Muscle of back (tissue), 11 donors: ENCODE results near the gene CECR2. TPM values are rescaled to one million over a fixed set of nuclear protein-coding genes. Genes with fewer than 3 reads are reported as not detected.
A peak's percentile ranks its signal among the peaks of the same experiment; 100 is the strongest.

Experiments
- DNase-seq, 3 donors: peaks; one replicate each; pipeline versions ENCODE4 v3.0.0 to v3.0.0-alpha.2; 2013
- polyA plus RNA-seq, 10 donors: library from polyadenylated mRNA; unstranded; fragments of 120-200 nt; gene quantifications; one replicate each; pipeline ENCODE4 v1.2.1, GENCODE V29; 2013; ENCODE audit not compliant: insufficient read length in 10 of 10

The CECR2 gene
- polyA plus RNA-seq, 10 donors = 8.4 to 23.3 (median 17.3) TPM

- peak in 2 of 3 donors; percentile 25 to 64 for DNase-seq
Measured at GRCh38 chr22:17366830-17367229, 2.4 kb upstream of the CECR2 start.

DNA sequence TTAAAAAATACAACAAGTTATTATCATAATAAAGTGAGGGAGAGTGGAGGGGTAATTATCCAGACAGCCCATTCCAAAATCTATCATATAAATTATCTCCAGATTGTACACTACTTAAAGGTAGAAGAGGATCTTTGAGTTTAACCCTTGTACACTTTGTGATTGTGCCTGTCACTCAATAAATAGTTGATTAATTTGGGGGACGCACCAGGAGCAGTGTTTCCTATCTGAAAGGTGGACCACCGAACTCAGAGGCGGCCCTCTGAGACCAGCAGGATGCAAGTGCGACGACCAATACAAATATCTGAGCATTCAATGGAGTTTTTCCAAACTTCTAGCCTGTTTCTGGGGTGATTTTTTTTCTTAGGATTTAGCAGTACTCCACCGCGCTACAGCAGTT lies 1.1 kb upstream of the CECR2 start:
- no peak for DNase-seq

- DNase-seq = peak; percentile 66 to 95 (median 80)
Measured at GRCh38 chr22:17368554-17369438, 464 bp upstream of the CECR2 start.

DNA sequence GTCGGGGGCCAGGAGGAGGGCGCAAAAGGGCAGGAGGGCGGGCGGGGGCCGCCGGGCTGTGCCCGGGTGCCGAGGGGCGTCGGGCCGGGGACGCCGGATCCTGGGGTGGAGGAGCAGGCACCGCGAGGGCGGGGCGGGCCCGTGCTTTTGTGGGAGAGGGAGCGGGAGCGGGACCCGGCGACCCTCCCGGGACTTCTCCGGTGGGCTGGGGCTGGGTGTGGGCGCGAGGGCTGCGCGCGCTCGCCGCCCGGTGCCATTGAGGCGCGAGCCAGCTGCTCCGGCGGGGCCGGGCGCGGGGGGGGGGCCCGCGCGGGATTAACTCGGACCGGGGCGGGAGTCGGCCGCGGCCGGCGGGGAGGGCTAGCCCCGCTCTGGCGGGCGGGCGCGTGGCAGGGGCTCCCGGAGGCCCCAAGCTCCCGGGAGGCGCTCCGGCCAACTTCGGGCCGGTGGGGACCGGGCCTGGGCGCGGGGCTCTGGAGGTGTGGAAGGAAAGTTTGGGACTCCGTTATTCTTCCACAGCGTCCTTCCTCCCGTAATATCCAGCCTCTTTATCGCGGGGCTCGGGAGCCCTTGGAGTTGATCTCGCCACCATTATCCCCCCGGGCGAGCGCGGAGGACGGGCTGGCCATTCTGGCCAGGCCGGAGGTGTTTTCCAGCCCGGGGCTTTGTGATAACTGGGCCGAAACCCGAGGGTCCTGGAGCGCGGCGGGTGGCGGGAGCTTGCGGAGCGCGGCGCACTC lies 936 bp downstream of the CECR2 start:
- peak in 2 of 3 donors; percentile 21 to 54 for DNase-seq

DNA sequence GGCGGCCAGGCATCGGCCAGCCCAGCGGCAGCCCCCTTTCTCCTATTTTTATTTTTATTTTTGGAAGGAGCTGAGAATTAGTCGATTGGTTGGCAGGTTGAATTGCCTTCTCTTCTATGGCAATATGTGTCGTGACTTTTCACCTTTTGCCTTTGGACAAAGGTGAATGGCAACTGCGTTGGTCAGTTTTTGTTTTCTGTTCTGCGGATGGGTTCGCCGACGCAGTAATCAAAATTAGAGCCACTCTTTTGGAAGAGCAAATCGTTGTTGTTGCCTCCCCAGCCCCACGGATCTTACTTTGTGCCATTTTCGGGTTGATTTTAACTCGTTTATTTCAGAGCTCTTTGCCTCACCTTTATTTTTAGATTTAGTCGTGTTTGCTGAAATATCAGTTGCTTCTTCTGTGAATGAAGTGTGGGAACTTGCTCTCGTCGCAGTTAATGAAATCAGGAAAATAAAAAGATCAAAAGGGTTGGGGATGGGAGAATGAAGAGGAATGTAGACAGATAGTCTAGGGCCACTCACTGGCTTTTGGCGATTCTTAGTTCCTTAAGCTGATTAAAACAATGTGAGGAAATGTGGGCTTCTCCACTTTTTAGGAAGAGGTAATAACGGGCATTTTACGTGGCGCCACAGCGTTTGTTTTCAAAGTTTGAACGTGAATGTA lies 1.6 kb downstream of the CECR2 start:
- peak in 1 of 3 donors; percentile 64 for DNase-seq

GRCh38 chr22:17371448-17371847 lies 2.2 kb downstream of the CECR2 start:
- no peak for DNase-seq

DNA sequence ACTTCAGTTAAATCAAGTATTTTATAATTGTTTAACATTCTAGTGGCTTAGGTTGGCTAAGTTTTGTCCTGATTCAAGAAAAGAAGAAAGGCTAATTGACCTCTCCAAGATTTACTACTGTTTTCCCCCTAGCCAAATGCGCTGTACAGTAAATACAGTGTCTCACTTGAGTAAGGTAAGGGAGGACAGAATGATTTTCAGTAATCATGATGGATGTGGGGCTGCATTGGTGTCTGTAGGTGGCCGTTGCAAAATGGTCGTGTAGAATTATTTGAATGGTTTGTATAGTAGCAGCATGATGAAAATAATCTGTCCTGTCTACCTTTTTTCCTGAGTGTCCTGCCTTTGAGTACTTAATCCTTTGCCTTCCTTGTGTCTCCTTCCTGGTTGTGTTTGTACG lies 4.6 kb downstream of the CECR2 start:
- no peak for DNase-seq

DNA sequence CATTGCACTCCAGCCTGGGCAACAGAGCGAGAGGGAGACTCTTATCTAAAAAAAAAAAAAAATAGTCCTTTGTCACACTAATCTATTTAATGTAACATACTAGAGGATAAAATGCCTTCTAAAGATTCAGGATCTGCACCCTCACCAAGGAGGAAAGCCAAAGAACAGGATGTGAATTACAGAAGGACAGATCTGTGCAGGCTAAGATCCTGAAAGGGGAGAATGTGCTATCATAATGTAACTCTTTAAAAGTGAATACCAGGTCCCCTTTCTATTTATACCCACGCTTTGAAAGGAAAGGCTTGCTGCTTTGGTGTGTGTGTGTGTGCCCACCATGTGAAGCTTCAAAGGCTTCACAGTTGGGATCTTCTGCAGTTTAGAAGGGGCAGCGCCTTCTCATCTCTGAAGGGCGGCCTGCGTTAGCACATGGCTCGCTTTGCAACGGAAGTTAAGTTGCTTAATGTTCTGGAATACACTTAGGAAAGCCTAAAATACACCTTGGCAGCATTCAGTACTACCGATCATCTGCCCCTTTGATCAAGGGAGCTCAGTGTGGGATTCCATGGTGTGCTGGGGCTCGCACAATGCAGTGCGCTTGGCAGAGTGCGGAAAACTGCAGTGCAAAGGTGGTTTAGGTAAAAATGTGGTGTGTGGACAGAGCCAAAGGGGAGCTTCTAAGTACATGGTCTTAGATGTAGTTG lies 6.8 kb downstream of the CECR2 start:
- no peak for DNase-seq

GRCh38 chr22:17376950-17377349 lies 7.7 kb downstream of the CECR2 start:
- no peak for DNase-seq

DNA sequence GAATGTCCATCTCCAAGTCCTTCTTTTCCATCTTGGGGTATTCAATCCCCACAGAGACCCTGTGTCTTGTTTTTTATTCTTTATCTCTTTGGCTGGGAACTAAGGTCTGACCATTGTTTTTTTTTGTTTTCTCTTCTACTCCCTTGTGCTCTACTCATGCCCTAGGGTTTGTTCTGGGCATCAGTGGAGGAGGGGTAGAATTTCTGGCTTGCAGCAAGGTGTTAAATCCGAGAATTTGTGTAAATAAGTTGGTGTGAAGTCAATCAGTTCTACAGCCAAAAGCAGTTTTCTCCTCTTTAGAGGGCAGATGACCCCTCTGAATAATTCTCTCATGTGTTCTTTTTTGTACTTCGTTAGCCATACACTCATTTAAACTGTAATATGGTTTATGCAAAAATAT lies 10.7 kb downstream of the CECR2 start:
- DNase-seq = no peak

DNA sequence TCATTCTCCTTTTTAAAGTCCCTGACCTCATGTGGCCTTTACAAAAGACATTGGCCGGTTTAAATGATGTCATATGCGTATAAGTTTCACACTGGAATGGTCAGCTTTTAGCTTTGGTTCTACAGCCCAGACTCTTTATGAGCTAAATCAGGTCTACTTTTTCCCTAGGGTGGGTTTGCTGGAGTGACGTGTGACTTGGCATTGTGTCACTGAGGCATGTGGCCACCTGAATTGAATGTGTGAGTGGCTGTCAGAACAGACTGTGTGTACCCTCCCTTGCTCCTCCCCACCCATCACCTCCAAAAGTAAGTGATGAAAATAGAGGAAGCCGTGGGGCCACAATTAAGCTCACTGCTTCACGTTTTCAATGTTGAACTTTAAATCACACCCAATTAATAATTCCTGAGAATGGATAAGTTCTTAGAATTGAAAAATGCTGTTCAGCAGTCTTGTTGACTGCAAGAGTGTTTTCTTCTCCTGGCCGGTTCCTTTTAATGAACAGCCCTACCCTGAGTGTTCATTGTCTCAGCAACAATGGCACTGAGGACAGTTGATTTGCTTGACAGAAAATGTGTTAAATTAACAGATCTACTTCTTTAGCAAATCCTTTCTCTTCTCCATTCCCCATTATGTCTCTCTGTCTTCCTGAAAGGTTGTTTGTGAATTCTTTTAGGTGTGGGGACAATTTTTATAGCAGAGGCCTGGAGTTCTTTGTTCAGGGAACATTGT lies 11.3 kb downstream of the CECR2 start:
- DNase-seq = peak in 1 of 3 donors; percentile 24

GRCh38 chr22:17381192-17381913 lies 12.1 kb downstream of the CECR2 start:
- no peak for DNase-seq

GRCh38 chr22:17384612-17385330 lies 15.5 kb downstream of the CECR2 start:
- no peak for DNase-seq

- no peak for DNase-seq
Measured at GRCh38 chr22:17387356-17387755, 18.1 kb downstream of the CECR2 start.

DNA sequence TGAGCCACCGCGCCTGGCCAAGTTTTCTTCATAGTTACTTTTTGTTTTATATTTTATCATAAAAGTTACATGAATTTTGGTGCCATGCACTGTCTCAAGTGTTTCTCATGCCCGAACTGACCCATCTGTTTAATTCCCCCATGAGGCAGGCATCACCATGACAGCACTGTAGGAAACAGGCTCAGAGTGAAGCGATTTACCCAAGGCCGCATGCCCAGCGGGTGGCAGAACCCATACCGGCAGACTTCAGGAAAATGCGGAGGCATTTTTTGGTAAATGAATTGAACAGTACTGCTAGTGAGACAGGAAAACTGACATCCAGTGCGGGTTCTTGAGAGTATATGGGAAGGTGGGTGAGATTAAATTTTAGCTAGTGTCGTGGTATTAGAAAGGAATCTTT lies 19.0 kb downstream of the CECR2 start:
- no peak for DNase-seq

GRCh38 chr22:17390087-17390486 lies 20.8 kb downstream of the CECR2 start:
- DNase-seq = no peak

DNA sequence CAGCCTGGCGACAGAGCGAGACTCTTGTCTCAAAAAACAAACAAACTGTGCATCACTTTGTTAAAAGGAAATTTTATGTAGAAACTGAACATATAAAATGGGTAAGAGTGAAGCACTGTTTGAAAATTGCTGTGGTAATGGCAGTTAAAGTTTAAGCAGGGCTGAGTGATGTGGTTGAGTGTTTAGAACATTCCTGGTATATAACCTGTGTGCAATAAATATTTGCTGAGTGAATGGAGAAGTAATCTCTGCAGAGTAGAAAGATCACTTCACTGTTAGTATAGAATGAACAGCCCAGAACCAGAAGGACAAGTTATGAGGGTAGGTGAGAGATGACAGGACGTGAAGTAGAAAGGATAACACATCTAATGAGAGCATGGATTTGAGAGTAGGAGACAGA lies 27.3 kb downstream of the CECR2 start:
- DNase-seq = no peak

DNA sequence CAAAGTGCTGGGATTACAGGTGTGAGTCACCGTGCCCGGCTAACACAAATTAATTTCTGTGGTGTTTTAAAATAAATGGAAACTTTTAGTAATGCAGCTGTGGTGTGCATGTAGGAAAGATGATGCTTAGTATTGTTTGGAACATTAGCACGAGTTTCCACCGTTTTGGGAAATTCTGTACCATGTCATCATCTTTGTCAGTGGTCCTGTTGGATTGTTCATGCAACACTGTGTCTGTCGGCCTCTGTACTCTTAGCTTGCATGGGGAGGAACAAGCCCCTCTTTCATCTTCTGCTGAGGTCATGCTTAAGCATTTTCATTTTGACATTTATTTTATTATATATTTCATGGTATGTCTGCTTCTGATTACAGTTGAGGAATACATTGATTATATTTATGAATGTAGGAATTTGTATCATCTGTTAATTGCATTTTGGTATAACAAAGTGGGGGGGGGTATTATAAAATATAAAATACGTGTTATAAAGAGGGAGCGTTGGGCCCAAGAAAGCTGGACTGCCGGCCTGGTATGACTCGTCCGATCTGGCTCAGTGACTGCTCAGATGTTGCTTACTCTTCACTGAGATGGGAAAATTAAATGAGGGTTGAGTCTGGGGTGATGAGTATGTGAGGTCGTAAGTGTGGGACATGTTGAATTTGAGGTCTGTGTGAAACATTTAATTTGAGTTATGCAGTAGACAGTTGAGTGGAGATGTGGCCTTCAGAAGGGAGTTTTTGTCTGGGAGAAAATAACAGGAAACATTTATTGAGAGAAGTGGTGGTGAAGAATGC lies 28.7 kb downstream of the CECR2 start:
- peak in 1 of 3 donors; percentile 23 for DNase-seq

- no peak for DNase-seq
Measured at GRCh38 chr22:17400305-17400704, 31.0 kb downstream of the CECR2 start.
